HepG2 (cell line): Measurements from ENCODE around the gene KCNRG. TPM values are rescaled to one million over a fixed set of nuclear protein-coding genes. Genes with fewer than 3 reads are reported as not detected.

Experiments
- ATAC-seq: fragments of 200-7000 bp; cut with Tn5 transposase; 3 replicates; pipeline ENCODE4 v1.9.1; 2020; ENCODE audit warnings: mild to moderate bottlenecking, moderate library complexity
- BruUV-seq: library from RNA; stranded (reverse); fragments of 400-500 nt; replicated peaks from 2 replicates; lab custom pipeline; 2021; lab: Mats Ljungman, UMichigan
- CTCF ChIA-PET: fragments of 300-600 bp; formaldehyde crosslinking; extraction: SDS; loops from one replicate; lab custom pipeline; 2021; ENCODE audit warnings: low total read pairs, inconsistent platforms, low intra/inter-chr PET ratio; lab: Yijun Ruan, JAX
- POLR2A ChIA-PET: fragments of 350-600 bp; sonication (Branson Sonifier 250); formaldehyde crosslinking; loops from one replicate; lab custom pipeline; 2020; ENCODE audit warnings: antibody characterized with exemption, inconsistent platforms; lab: Yijun Ruan, JAX
- DNase-seq: peaks from one replicate; pipeline ENCODE4 v3.0.0-alpha.2; 2015; ENCODE audit warnings: low spot score
- FAIRE-seq: peaks from 3 replicates; lab custom pipeline; 2011; peaks lifted over from hg19 to GRCh38; lab: Jason Lieb, UNC
- H2AFZ ChIP-seq: one replicate; pipeline ENCODE4 v1.6.1; 2011; ENCODE audit warnings: low read length, inconsistent platforms
- H3K27ac ChIP-seq: fragments of 300-600 bp; 3 replicates; pipeline ENCODE4 v1.8.0; 2011; ENCODE audit warnings: mixed run types, mild to moderate bottlenecking, mixed read lengths, low read length, inconsistent platforms; ENCODE audit not compliant: insufficient read depth; ENCODE audit errors: extremely low read length
- H3K27me3 ChIP-seq, 2 experiments: fragments of 200-600 bp in 1 of 2; 2 replicates in 1 of 2; 3 replicates in 1 of 2; pipeline versions ENCODE4 v1.6.0 to v1.8.0; 2011; ENCODE audit warnings: low read length in 2 of 2, mild to moderate bottlenecking in 2 of 2, moderate library complexity in 2 of 2, inconsistent platforms in 1 of 2; ENCODE audit not compliant: insufficient read depth in 2 of 2, control insufficient read depth in 1 of 2
- H3K36me3 ChIP-seq, 2 experiments: fragments of 200-600 bp in 1 of 2; replicated peaks in 1 of 2; 2 replicates in 1 of 2; 3 replicates in 1 of 2; pipeline versions ENCODE4 v1.5.1 to v1.8.0; 2011; ENCODE audit warnings: low read length in 2 of 2, inconsistent platforms in 1 of 2; ENCODE audit not compliant: insufficient read depth in 2 of 2, control insufficient read depth in 1 of 2
- H3K4me1 ChIP-seq: 2 replicates; pipeline ENCODE4 v1.5.1; 2012; ENCODE audit warnings: low read length, inconsistent platforms; ENCODE audit not compliant: insufficient read depth
- H3K4me2 ChIP-seq: 2 replicates; pipeline ENCODE4 v1.6.0; 2011; ENCODE audit warnings: low read depth, low read length, inconsistent platforms
- H3K4me3 ChIP-seq, 3 experiments: fragments of 200-600 bp in 1 of 3; sonication (generic), shearing (Covaris generic) in 1 of 3; replicated peaks in 1 of 3; 2 replicates each; pipeline ENCODE4 v1.5.1; 2011 to 2016; ENCODE audit warnings: low read length in 3 of 3, inconsistent platforms in 2 of 3, low read depth in 2 of 3, mild to moderate bottlenecking in 2 of 3, control low read depth in 1 of 3, mixed read lengths in 1 of 3; ENCODE audit not compliant: insufficient read depth in 1 of 3
- H3K79me2 ChIP-seq: one replicate; pipeline ENCODE4 v1.6.1; 2011; ENCODE audit warnings: low read length, inconsistent platforms; ENCODE audit not compliant: insufficient read depth
- H3K9ac ChIP-seq: 2 replicates; pipeline ENCODE4 v1.6.0; 2011; ENCODE audit warnings: mild to moderate bottlenecking, low read depth, low read length, inconsistent platforms; ENCODE audit not compliant: insufficient read depth
- H3K9me3 ChIP-seq: 2 replicates; pipeline ENCODE4 v1.5.1; 2012; ENCODE audit warnings: mild to moderate bottlenecking, low read length
- H4K20me1 ChIP-seq: 2 replicates; pipeline ENCODE4 v1.6.0; 2011; ENCODE audit warnings: inconsistent platforms, mild to moderate bottlenecking, low read length, moderate library complexity; ENCODE audit not compliant: insufficient read depth
- CEBPG ChIP-seq: IDR thresholded peaks from 2 replicates; pipeline ENCODE4 v1.6.1; 2016
- CENPT ChIP-seq: sonication (generic); formaldehyde crosslinking; IDR thresholded peaks from 2 replicates; pipeline ENCODE4 v1.8.0; 2022; ENCODE audit warnings: low read depth, mild to moderate bottlenecking, moderate library complexity, missing genetic modification reagents
- FOSL1 ChIP-seq: sonication (generic); formaldehyde crosslinking; IDR thresholded peaks from 2 replicates; pipeline ENCODE4 v1.9.0; 2021; ENCODE audit warnings: missing genetic modification reagents, borderline replicate concordance
- HHEX ChIP-seq: IDR thresholded peaks from 2 replicates; pipeline ENCODE4 v1.6.1; 2016; ENCODE audit warnings: control low read depth
- NFE2L2 ChIP-seq: fragments of 150-350 bp; IDR thresholded peaks from 2 replicates; pipeline ENCODE4 v1.6.1; 2014; ENCODE audit warnings: low read length
- PHF5A ChIP-seq: IDR thresholded peaks from one replicate; pipeline ENCODE4 v1.6.1; 2018; ENCODE audit warnings: low read depth, missing genetic modification reagents; ENCODE audit not compliant: unreplicated experiment
- PREB ChIP-seq: sonication (generic); formaldehyde crosslinking; IDR thresholded peaks from 2 replicates; pipeline ENCODE4 v1.4.0; 2020; ENCODE audit warnings: missing genetic modification reagents
- SYNCRIP ChIP-seq: fragments of 200-400 bp; formaldehyde crosslinking; IDR thresholded peaks from 2 replicates; pipeline ENCODE4 v1.6.1; 2018; ENCODE audit warnings: mild to moderate bottlenecking, low read depth, low read length; ENCODE audit not compliant: insufficient read depth
- ZNF20 ChIP-seq: sonication (generic); formaldehyde crosslinking; IDR thresholded peaks from 2 replicates; pipeline ENCODE4 v1.4.0; 2020; ENCODE audit warnings: mild to moderate bottlenecking, moderate library complexity, missing genetic modification reagents
- ZNF333 ChIP-seq: sonication (generic); formaldehyde crosslinking; IDR thresholded peaks from 2 replicates; pipeline ENCODE4 v1.4.0; 2020; ENCODE audit warnings: mild to moderate bottlenecking, missing genetic modification reagents, borderline replicate concordance
- ZNF335 ChIP-seq: sonication (generic); formaldehyde crosslinking; IDR thresholded peaks from 2 replicates; pipeline ENCODE4 v1.4.0; 2020; ENCODE audit warnings: missing genetic modification reagents
- ZNF337 ChIP-seq: sonication (generic); formaldehyde crosslinking; IDR thresholded peaks from 2 replicates; pipeline ENCODE4 v1.5.1; 2020; ENCODE audit warnings: missing genetic modification reagents, low read depth, mild to moderate bottlenecking, borderline replicate concordance
- ZNF343 ChIP-seq: sonication (generic); formaldehyde crosslinking; IDR thresholded peaks from 2 replicates; pipeline ENCODE4 v1.4.0; 2020; ENCODE audit warnings: mild to moderate bottlenecking, missing genetic modification reagents
- ZNF367 ChIP-seq: sonication (generic); formaldehyde crosslinking; IDR thresholded peaks from 2 replicates; pipeline ENCODE4 v1.4.0; 2020; ENCODE audit warnings: missing genetic modification reagents, borderline replicate concordance
- ZNF549 ChIP-seq: sonication (generic); formaldehyde crosslinking; IDR thresholded peaks from 2 replicates; pipeline ENCODE4 v1.5.0; 2020; ENCODE audit warnings: missing genetic modification reagents
- ZNF616 ChIP-seq: sonication (generic); formaldehyde crosslinking; IDR thresholded peaks from 2 replicates; pipeline ENCODE4 v1.5.0; 2020; ENCODE audit warnings: low read depth, mild to moderate bottlenecking, missing genetic modification reagents
- ZNF761 ChIP-seq: sonication (generic); formaldehyde crosslinking; conservative IDR thresholded peaks from 2 replicates; pipeline ENCODE4 v1.4.0; 2020; ENCODE audit warnings: mild to moderate bottlenecking, missing genetic modification reagents
- ZNF766 ChIP-seq: sonication (generic); formaldehyde crosslinking; IDR thresholded peaks from 2 replicates; pipeline ENCODE4 v1.5.0; 2020; ENCODE audit warnings: missing genetic modification reagents, borderline replicate concordance
- ZSCAN20 ChIP-seq: sonication (generic); formaldehyde crosslinking; IDR thresholded peaks from 2 replicates; pipeline ENCODE4 v1.4.0; 2020; ENCODE audit warnings: missing genetic modification reagents, mild to moderate bottlenecking, borderline replicate concordance
- ZSCAN29 ChIP-seq: sonication (generic); formaldehyde crosslinking; conservative IDR thresholded peaks from 2 replicates; pipeline ENCODE4 v1.4.0; 2020; ENCODE audit warnings: mild to moderate bottlenecking, missing genetic modification reagents
- WGBS: methylation state at CpG from one replicate; pipeline ENCODE4 v1.1.6; 2017; ENCODE audit warnings: low lambda C conversion rate; 5-methylcytosine and 5-hydroxymethylcytosine counted together
- in situ Hi-C: cut with HindIII; loops from 2 replicates; pipeline ENCODE4 v1.10.0; 2017; ENCODE audit warnings: low pct_unique_long_range_greater_than_20kb; ENCODE audit not compliant: extremely low pct_ligation_motif_present
- intact Hi-C: fragments of 100-400 bp; cut with micrococcal nuclease; formaldehyde crosslinking; loops from one replicate; pipeline ENCODE4 v1.10.0; 2022; ENCODE audit not compliant: unreplicated experiment
- polyA plus RNA-seq, 8 experiments: library from polyadenylated mRNA; depleted of rRNA in 3 of 8; stranded (reverse) in 7 of 8; unstranded in 1 of 8; fragments of >200 nt; fragmentation: Illumina TruSeq in 4 of 8; extraction: Trizol in 4 of 8; gene quantifications; 2 replicates each; pipeline versions ENCODE4 v1.2.1 to v1.2.3, GENCODE V29; 2011 to 2016; ENCODE audit warnings: low read depth in 4 of 8, missing spikeins in 1 of 8, mixed read lengths in 1 of 8; ENCODE audit not compliant: insufficient read depth in 1 of 8
- total RNA-seq, 5 experiments: library from RNA; depleted of rRNA; stranded (reverse); fragments of >200 nt; fragmentation: Illumina TruSeq; extraction: Trizol; gene quantifications; 2 replicates each; pipeline ENCODE4 v1.2.3, GENCODE V29; 2016; ENCODE audit warnings: low read depth in 1 of 5

The KCNRG gene
- total and polyA plus RNA-seq, 2 of the 13 experiments (the other 11 are each of a cell fraction or from before 2014, with no cell fraction given) = 1.0 to 1.5 TPM

DNA sequence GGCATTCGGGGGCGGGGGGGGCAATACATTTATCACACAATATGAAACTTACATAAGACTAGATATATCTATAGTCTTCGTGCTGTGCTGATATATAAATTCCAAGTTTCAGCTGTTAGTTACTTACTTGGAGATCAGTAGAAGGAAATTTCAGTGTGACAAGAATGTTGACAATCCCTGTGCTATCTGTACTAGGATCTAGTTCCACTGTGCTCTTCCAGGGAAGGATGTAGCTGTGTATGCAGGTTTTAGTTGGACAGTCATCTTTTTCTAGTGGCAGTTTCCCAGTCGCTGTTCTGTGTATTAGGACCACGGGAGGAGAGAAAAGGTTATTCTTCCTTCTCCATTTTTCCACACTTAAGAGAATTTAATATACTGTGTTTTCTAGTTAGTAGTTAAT is 21.6 kb upstream of the KCNRG start:
- FAIRE-seq = no peak
- BruUV-seq = no TSS peak
- in situ Hi-C loops = loop anchor here (25.0 kb wide), 2 partner anchors 544 to 1069 kb away; no protein-coding TSS in a partner anchor

More for the DNA sequence above, 21.6 kb upstream of the KCNRG start:
- H3K36me3 ChIP-seq = no peaks in the 10 kb centered on the region; a peak in 1 of 5 replicates
- H3K27me3 ChIP-seq = no peaks in the 10 kb centered on the region; a peak in 1 of 5 replicates
- ATAC-seq = no peak
- no peak overlapping the region for H3K9ac ChIP-seq
- 74% methylated on average over 5 of the region's 5 CpGs for WGBS
- no peak overlapping the region for H2AFZ ChIP-seq
- POLR2A ChIA-PET = no interaction called here
- DNase-seq = no peak
- H3K79me2 ChIP-seq = peaks cover 12% of the 10 kb centered on the region
- peaks cover 13% of the 10 kb centered on the region for H3K4me1 ChIP-seq
- no peak overlapping the region for H3K27ac ChIP-seq
- no peaks in the 10 kb centered on the region for H4K20me1 ChIP-seq
- H3K9me3 ChIP-seq = no peaks in the 10 kb centered on the region
- intact Hi-C loops = loop anchor here (10.0 kb wide), 1 partner anchor 251 kb away; no protein-coding TSS in a partner anchor
- TF ChIP-seq ZNF766 (CRISPR knock-in tag) = no peak
- no peak for TF ChIP-seq PHF5A
- TF ChIP-seq ZNF343 = no peak
- no peak for TF ChIP-seq ZNF761 (CRISPR knock-in tag)
- TF ChIP-seq PREB = no peak
- no peak for TF ChIP-seq ZNF333 (CRISPR knock-in tag)
- no peak for TF ChIP-seq CEBPG
- no peak for TF ChIP-seq ZNF549
- TF ChIP-seq CENPT (CRISPR knock-in tag) = no peak
- no peak for TF ChIP-seq ZSCAN29 (CRISPR knock-in tag)
- TF ChIP-seq ZSCAN20 = no peak
- no peak for TF ChIP-seq ZNF367 (CRISPR knock-in tag)
- TF ChIP-seq ZNF335 = no peak
- no peak for TF ChIP-seq ZNF337 (CRISPR knock-in tag)
- no peak for TF ChIP-seq FOSL1 (CRISPR knock-in tag)
- no peak for TF ChIP-seq ZNF616
- TF ChIP-seq NFE2L2 = no peak
- TF ChIP-seq SYNCRIP = no peak
- TF ChIP-seq HHEX (CRISPR knock-in tag) = no peak
- TF ChIP-seq ZNF20 (CRISPR knock-in tag) = no peak
- H3K4me3 ChIP-seq = no peak overlapping the region
- H3K4me2 ChIP-seq = no peak overlapping the region
- CTCF ChIA-PET = no interaction called here
